Left ventricle myocardium inferior (tissue), 1 donor: ENCODE measurements around the gene HOXA3. TPM values are rescaled to one million over a fixed set of nuclear protein-coding genes. Genes with fewer than 3 reads are reported as not detected.
A peak's percentile ranks its signal among the peaks of the same experiment; 100 is the strongest.

Experiments used
- DNase-seq: peaks from one replicate; pipeline ENCODE4 v3.0.0-alpha.2; 2020
- H3K27ac ChIP-seq: fragments of 200-600 bp; replicated peaks from 2 replicates; pipeline ENCODE4 v1.8.0; 2021
- H3K27me3 ChIP-seq: fragments of 200-600 bp; 2 replicates; pipeline ENCODE4 v1.8.0; 2021; ENCODE audit warnings: low read depth
- H3K36me3 ChIP-seq: fragments of 200-600 bp; 2 replicates; pipeline ENCODE4 v1.8.0; 2021
- H3K4me1 ChIP-seq: fragments of 200-600 bp; 2 replicates; pipeline ENCODE4 v1.8.0; 2021
- H3K4me3 ChIP-seq: fragments of 200-600 bp; 2 replicates; pipeline ENCODE4 v1.8.0; 2021; ENCODE audit warnings: mild to moderate bottlenecking, moderate library complexity
- H3K9me3 ChIP-seq: fragments of 200-600 bp; replicated peaks from 2 replicates; pipeline ENCODE4 v1.8.0; 2021
- intact Hi-C: fragments of 100-400 bp; cut with micrococcal nuclease; formaldehyde crosslinking; loops from one replicate; pipeline ENCODE4 v1.11.0; 2022
- total RNA-seq: library from RNA; stranded (reverse); fragmentation: NEBNext Ultra II Directional; extraction: Animal tissue kit (Norgen Biotek cat#: 25700); gene quantifications from one replicate; pipeline ENCODE4 v1.2.1, GENCODE V29; 2021
- TF ChIP-seq, protein P1 (sequence below): fragments of 200-600 bp; IDR thresholded peaks from 2 replicates; pipeline ENCODE4 v1.8.0; 2021; ENCODE audit warnings: antibody characterized with exemption, mild to moderate bottlenecking, borderline replicate concordance
- donor health status: DM: no; HTN: yes; CAD: no; lungs with severe emphysema.

HOXA3 gene
- total RNA-seq, 1 donor from 2014 or later, result not detected

DNA sequence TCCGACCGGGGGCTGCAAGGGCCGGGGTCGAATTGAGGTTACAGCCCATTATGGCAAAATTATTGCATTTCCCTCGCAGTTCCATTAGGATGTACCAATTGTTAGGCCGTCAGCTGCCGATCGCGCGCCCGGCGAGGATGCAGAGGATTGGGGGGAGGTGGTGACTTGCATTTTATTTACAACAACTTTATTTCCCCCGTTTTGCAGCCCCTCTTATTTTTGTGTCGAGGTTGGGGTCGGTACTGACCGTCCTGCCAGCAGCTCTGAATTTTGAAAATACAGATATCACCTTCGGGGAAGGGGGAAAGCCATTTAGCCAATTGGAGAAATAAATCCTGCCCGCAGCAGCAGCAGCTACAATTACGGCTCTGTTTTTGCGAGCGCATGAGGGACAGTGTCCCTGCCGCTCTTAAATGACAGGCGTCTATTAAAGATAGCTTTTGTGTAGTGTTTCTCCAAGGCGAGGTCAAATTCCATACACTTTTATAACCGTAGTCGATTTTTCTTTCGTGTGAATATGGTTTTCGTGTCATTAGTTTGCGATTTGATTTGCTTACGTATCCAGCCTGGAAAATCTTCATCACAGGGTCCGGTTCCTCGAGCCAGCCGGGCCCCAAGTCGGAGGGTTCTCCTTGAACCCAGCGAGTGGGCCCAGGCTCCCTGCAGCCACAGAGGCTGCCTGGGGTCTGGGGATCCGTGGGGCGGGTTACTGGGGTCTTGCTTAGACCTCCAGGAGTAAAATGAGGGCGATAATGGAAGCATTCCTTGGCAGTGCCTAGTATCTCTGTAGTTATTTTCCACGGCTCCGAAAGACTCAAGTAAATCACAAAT, 8.2 kb downstream of the HOXA3 start:
- Histone ChIP-seq H3K36me3 (no peaks in the 10 kb centered on the region), H3K9me3 (no peaks in the 10 kb centered on the region), H3K27me3 (peaks cover 100% of the 10 kb centered on the region), H3K4me1 (peaks cover 55% of the 10 kb centered on the region), H3K27ac (no peak overlapping the region), H3K4me3 (peak overlapping the region; percentile 64)
- DNase-seq, result no peak
- intact Hi-C loops, result no loop called here
- TF ChIP-seq, protein P1, sequence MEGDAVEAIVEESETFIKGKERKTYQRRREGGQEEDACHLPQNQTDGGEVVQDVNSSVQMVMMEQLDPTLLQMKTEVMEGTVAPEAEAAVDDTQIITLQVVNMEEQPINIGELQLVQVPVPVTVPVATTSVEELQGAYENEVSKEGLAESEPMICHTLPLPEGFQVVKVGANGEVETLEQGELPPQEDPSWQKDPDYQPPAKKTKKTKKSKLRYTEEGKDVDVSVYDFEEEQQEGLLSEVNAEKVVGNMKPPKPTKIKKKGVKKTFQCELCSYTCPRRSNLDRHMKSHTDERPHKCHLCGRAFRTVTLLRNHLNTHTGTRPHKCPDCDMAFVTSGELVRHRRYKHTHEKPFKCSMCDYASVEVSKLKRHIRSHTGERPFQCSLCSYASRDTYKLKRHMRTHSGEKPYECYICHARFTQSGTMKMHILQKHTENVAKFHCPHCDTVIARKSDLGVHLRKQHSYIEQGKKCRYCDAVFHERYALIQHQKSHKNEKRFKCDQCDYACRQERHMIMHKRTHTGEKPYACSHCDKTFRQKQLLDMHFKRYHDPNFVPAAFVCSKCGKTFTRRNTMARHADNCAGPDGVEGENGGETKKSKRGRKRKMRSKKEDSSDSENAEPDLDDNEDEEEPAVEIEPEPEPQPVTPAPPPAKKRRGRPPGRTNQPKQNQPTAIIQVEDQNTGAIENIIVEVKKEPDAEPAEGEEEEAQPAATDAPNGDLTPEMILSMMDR, result no peak

DNA sequence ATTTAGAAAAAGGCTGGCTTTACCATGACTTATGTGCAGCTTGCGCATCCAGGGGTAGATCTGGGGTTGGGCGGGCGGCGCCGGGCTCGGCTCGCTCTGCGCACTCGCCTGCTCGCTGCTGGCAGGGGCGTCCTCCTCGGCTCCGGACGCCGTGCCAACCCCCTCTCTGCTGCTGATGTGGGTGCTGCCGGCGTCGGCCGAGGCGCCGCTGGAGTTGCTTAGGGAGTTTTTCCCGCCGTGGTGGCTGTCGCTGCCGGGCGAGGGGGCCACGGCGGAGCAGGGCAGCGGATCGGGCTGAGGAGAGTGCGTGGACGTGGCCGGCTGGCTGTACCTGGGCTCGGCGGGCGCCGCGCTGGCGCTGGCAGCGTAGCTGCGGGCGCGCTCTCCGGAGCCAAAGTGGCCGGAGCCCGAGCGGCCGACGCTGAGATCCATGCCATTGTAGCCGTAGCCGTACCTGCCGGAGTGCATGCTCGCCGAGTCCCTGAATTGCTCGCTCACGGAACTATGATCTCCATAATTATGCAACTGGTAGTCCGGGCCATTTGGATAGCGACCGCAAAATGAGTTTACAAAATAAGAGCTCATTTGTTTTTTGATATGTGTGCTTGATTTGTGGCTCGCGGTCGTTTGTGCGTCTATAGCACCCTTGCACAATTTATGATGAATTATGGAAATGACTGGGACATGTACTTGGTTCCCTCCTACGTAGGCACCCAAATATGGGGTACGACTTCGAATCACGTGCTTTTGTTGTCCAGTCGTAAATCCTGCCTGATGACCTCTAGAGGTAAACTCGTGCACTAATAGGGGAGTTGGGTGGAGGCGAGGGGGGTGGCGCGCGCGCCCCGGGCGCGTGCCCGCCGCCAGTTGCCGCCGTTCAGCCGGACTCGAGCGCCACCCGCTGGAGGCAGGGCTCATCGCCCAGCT, 9.1 kb downstream of the HOXA3 start, which contains the start of gene HOXA5:
Gene HOXA5, minus strand, starts transcription at position 659 of the 927 bp plus-strand sequence. Its CDS starts 74 bp downstream, at position 585.
- peaks cover 49% of the 10 kb centered on the region for H3K4me1 ChIP-seq
- TF ChIP-seq, protein P1, result peak; percentile 53
- H3K27ac ChIP-seq, result peak within 1 kb of the TSS; percentile 47
- no peak for DNase-seq
- intact Hi-C loops, result no loop called here
- peak within 1 kb of the TSS; percentile 64 for H3K4me3 ChIP-seq
- H3K9me3 ChIP-seq, result no peaks in the 10 kb centered on the region
- peaks cover 100% of the 10 kb centered on the region for H3K27me3 ChIP-seq
- no peaks in the 10 kb centered on the region for H3K36me3 ChIP-seq

DNA sequence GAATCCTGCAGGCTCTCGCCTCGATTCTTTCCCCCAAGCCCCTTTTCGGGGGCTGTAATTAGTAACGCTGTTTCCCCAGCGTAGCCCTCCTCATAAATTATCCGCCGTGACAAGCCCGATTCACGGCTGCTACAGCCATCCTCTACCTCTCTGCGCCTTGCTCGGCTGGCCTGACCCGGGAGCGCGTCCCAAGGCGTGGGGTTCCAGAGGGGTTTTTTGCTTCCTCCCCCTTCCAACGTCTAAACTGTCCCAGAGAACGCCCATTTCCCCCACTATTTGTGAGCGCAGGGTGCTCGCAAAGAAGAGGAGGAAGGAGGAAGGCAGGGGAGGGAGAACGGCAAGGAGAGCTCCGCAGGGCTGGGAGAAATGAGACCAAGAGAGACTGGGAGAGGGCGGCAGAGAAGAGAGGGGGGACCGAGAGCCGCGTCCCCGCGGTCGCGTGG, 9.8 kb downstream of the HOXA3 start:
- peaks cover 100% of the 10 kb centered on the region for H3K27me3 ChIP-seq
- H3K27ac ChIP-seq, result peak overlapping the region; percentile 47
- peaks cover 43% of the 10 kb centered on the region for H3K4me1 ChIP-seq
- intact Hi-C loops, result no loop called here
- TF ChIP-seq, protein P1, result no peak
- DNase-seq, result no peak
- H3K36me3 ChIP-seq, result no peaks in the 10 kb centered on the region
- no peaks in the 10 kb centered on the region for H3K9me3 ChIP-seq
- H3K4me3 ChIP-seq, result peak overlapping the region; percentile 64

DNA sequence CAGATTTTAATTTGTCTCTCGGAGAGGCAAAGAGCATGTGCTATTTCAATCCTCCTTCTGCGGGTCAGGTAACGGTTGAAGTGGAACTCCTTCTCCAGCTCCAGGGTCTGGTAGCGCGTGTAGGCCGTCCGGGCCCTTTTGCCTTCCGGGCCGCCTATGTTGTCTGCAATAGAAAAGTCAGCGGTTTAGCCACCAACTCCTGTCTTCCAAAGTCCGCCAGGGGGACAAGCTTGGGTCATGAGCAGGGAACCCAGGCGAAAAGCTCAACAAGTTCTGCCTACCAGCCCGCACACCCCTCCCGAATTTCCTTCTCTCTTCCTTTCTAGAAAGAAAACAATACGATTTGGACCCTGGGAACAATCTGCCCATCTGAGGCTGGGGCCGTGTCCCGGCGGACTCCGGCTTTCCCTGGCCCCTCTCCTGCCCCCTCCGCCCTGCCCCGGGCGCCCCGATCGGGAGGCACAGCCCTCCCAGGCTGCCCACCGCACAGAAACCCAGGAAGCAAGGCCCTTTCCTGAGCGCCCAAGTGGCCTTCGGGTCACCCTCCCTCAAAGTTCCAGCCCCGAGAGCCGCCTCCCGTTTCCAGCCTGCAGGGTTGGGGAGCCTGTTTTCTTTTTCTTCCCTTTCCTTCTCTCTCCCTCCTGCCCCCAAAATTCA, 10.3 kb downstream of the HOXA3 start:
- DNase-seq, result no peak
- intact Hi-C loops, result no loop called here
- Histone ChIP-seq H3K4me1 (peaks cover 37% of the 10 kb centered on the region), H3K27me3 (peaks cover 100% of the 10 kb centered on the region), H3K27ac (no peak overlapping the region), H3K4me3 (peak overlapping the region; percentile 64), H3K36me3 (no peaks in the 10 kb centered on the region), H3K9me3 (no peaks in the 10 kb centered on the region)
- TF ChIP-seq, protein P1, result no peak
